WTC11 (cell line): Measurements from ENCODE around the gene KDR. TPM values are rescaled to one million over a fixed set of nuclear protein-coding genes. Genes with fewer than 3 reads are reported as not detected.

Experiments
- ATAC-seq: fragments of 200-7000 bp; cut with Tn5 transposase; 2 replicates; pipeline ENCODE4 v1.10.0; 2021; ENCODE audit warnings: mild to moderate bottlenecking, moderate library complexity
- CTCF ChIA-PET: fragments of 300-600 bp; sonication (Branson Sonifier 250); formaldehyde crosslinking; loops from one replicate; lab custom pipeline; 2021; ENCODE audit warnings: antibody characterized with exemption; lab: Charles Lee
- POLR2A ChIA-PET: fragments of 350-600 bp; sonication (Branson Sonifier 250); formaldehyde crosslinking; loops from one replicate; lab custom pipeline; 2021; ENCODE audit warnings: antibody characterized with exemption; lab: Charles Lee
- DNase-seq: peaks from one replicate; pipeline ENCODE4 v3.0.0; 2021; ENCODE audit warnings: low spot score
- H3K27ac Mint-ChIP-seq: 2 replicates; pipeline ENCODE4 v1.8.0; 2021; ENCODE audit warnings: mixed read lengths
- H3K27me3 Mint-ChIP-seq: 2 replicates; pipeline ENCODE4 v1.8.0; 2021; ENCODE audit warnings: low read depth, mild to moderate bottlenecking, moderate library complexity, mixed read lengths
- H3K36me3 Mint-ChIP-seq: 2 replicates; pipeline ENCODE4 v1.8.0; 2021; ENCODE audit warnings: mixed read lengths
- H3K4me1 Mint-ChIP-seq: 2 replicates; pipeline ENCODE4 v1.8.0; 2022; ENCODE audit warnings: mixed read lengths
- H3K4me3 Mint-ChIP-seq: 2 replicates; pipeline ENCODE4 v1.8.0; 2021; ENCODE audit warnings: mild to moderate bottlenecking, moderate library complexity, mixed read lengths
- H3K9me3 Mint-ChIP-seq: 2 replicates; pipeline ENCODE4 v1.8.0; 2021; ENCODE audit warnings: mixed read lengths
- AFF4 ChIP-seq: sonication (generic); formaldehyde crosslinking; IDR thresholded peaks from 2 replicates; pipeline ENCODE4 v1.8.1; 2023; ENCODE audit warnings: mild to moderate bottlenecking, missing genetic modification reagents, borderline replicate concordance
- AR ChIP-seq: fragments of 250-450 bp; sonication (Bioruptor Pico); IDR thresholded peaks from 2 replicates; pipeline ENCODE4 v1.9.0; 2021; ENCODE audit warnings: mild to moderate bottlenecking
- ATF3 ChIP-seq: sonication (generic); formaldehyde crosslinking; conservative IDR thresholded peaks from 2 replicates; pipeline ENCODE4 v1.8.1; 2022; ENCODE audit warnings: mild to moderate bottlenecking, missing genetic modification reagents
- CREM ChIP-seq: sonication (generic); formaldehyde crosslinking; IDR thresholded peaks from 2 replicates; pipeline ENCODE4 v1.8.1; 2022; ENCODE audit warnings: mild to moderate bottlenecking, missing genetic modification reagents, moderate library complexity
- E2F4 ChIP-seq: sonication (generic); formaldehyde crosslinking; IDR thresholded peaks from 2 replicates; pipeline ENCODE4 v1.8.1; 2022; ENCODE audit warnings: low read depth, mild to moderate bottlenecking, moderate library complexity, missing genetic modification reagents, borderline replicate concordance
- ELF4 ChIP-seq: sonication (generic); formaldehyde crosslinking; IDR thresholded peaks from 2 replicates; pipeline ENCODE4 v1.8.1; 2022; ENCODE audit warnings: low read depth, mild to moderate bottlenecking, moderate library complexity, missing genetic modification reagents
- FOXP4 ChIP-seq: sonication (generic); formaldehyde crosslinking; IDR thresholded peaks from 2 replicates; pipeline ENCODE4 v1.8.0; 2022; ENCODE audit warnings: mild to moderate bottlenecking, missing genetic modification reagents
- HMGA2 ChIP-seq: fragments of 250-450 bp; sonication (Bioruptor Pico); IDR thresholded peaks from 2 replicates; pipeline ENCODE4 v1.4.0; 2021; ENCODE audit warnings: mild to moderate bottlenecking, moderate library complexity
- IRF2 ChIP-seq: sonication (generic); formaldehyde crosslinking; IDR thresholded peaks from 2 replicates; pipeline ENCODE4 v1.8.0; 2022; ENCODE audit warnings: low read depth, missing genetic modification reagents, borderline replicate concordance
- JUN ChIP-seq: sonication (generic); formaldehyde crosslinking; IDR thresholded peaks from 2 replicates; pipeline ENCODE4 v1.8.0; 2023; ENCODE audit warnings: mild to moderate bottlenecking, missing genetic modification reagents
- KAT7 ChIP-seq: sonication (generic); formaldehyde crosslinking; IDR thresholded peaks from 2 replicates; pipeline ENCODE4 v1.8.1; 2023; ENCODE audit warnings: missing genetic modification reagents, mild to moderate bottlenecking, borderline replicate concordance
- MLX ChIP-seq: sonication (generic); formaldehyde crosslinking; IDR thresholded peaks from 2 replicates; pipeline ENCODE4 v1.8.1; 2023; ENCODE audit warnings: mild to moderate bottlenecking, missing genetic modification reagents, moderate library complexity
- NFATC4 ChIP-seq: fragments of 250-450 bp; sonication (Bioruptor Pico); IDR thresholded peaks from 2 replicates; pipeline ENCODE4 v1.9.0; 2021; ENCODE audit warnings: mild to moderate bottlenecking
- NFYB ChIP-seq: sonication (generic); formaldehyde crosslinking; conservative IDR thresholded peaks from 2 replicates; pipeline ENCODE4 v1.8.0; 2022; ENCODE audit warnings: low read depth, missing genetic modification reagents
- NR1H2 ChIP-seq: sonication (generic); formaldehyde crosslinking; IDR thresholded peaks from 2 replicates; pipeline ENCODE4 v1.9.0; 2021; ENCODE audit warnings: mild to moderate bottlenecking, moderate library complexity, missing genetic modification reagents
- STAT6 ChIP-seq: sonication (generic); formaldehyde crosslinking; conservative IDR thresholded peaks from 2 replicates; pipeline ENCODE4 v1.8.1; 2023; ENCODE audit warnings: mild to moderate bottlenecking, low read depth, missing genetic modification reagents, moderate library complexity
- USF2 ChIP-seq: sonication (generic); formaldehyde crosslinking; IDR thresholded peaks from 2 replicates; pipeline ENCODE4 v1.8.1; 2023; ENCODE audit warnings: mild to moderate bottlenecking, missing genetic modification reagents, moderate library complexity
- ZNF219 ChIP-seq: sonication (generic); formaldehyde crosslinking; IDR thresholded peaks from 2 replicates; pipeline ENCODE4 v1.8.0; 2023; ENCODE audit warnings: missing genetic modification reagents, mild to moderate bottlenecking, borderline replicate concordance
- ZNF416 ChIP-seq: fragments of 250-450 bp; sonication (Bioruptor Pico); IDR thresholded peaks from 2 replicates; pipeline ENCODE4 v1.9.0; 2021; ENCODE audit warnings: mild to moderate bottlenecking, inconsistent platforms
- total RNA-seq: library from RNA; stranded (reverse); gene quantifications from 3 replicates; pipeline ENCODE4 v1.2.3, GENCODE V29; 2021

Gene KDR
- total RNA-seq, 1 experiment from 2014 or later: 80.8 TPM

- TF ChIP-seq STAT6 (CRISPR knock-in tag) (no peak), NR1H2 (CRISPR knock-in tag) (no peak), AR (CRISPR knock-in tag) (no peak), CREM (CRISPR knock-in tag) (no peak), ZNF416 (CRISPR knock-in tag) (no peak), ATF3 (CRISPR knock-in tag) (no peak), ELF4 (CRISPR knock-in tag) (no peak)
- TF ChIP-seq, all 79 proteins: peak for 0
These were observed 50.0 kb downstream of the KDR start (continued) for GRCh38 chr4:55075376-55075775.

GRCh38 chr4:55074386-55074785 lies 51.0 kb downstream of the KDR start:
- DNase-seq: no peak

GRCh38 chr4:55071951-55072350 lies 53.4 kb downstream of the KDR start:
- Mint-ChIP-seq H3K36me3 (peaks cover 2% of the 10 kb centered on the region; the same call in 1 of the 2 replicates), H3K9me3 (no peaks in the 10 kb centered on the region), H3K27ac (no peak overlapping the region), H3K4me1 (peaks cover 31% of the 10 kb centered on the region), H3K4me3 (no peak overlapping the region), H3K27me3 (no peaks in the 10 kb centered on the region)
- POLR2A ChIA-PET: interaction anchor here (0.5 to 0.7 kb wide), 2 partner anchors 32 to 86 kb away, joined by 3 to 7 read pairs; no protein-coding TSS in a partner anchor
- DNase-seq (no peak), ATAC-seq (no peak)
- CTCF ChIA-PET: no interaction called here
- no peak for TF ChIP-seq USF2 (CRISPR knock-in tag)
- TF ChIP-seq KAT7 (CRISPR knock-in tag): no peak
- TF ChIP-seq AFF4: no peak
- no peak for TF ChIP-seq E2F4 (CRISPR knock-in tag)
- TF ChIP-seq HMGA2 (CRISPR knock-in tag): no peak
- TF ChIP-seq NFATC4: no peak
- no peak for TF ChIP-seq IRF2 (CRISPR knock-in tag)
- TF ChIP-seq ZNF219: no peak
- no peak for TF ChIP-seq MLX (CRISPR knock-in tag)
- no peak for TF ChIP-seq NFYB (CRISPR knock-in tag)
- no peak for TF ChIP-seq FOXP4 (CRISPR knock-in tag)

More at GRCh38 chr4:55074386-55074785, 51.0 kb downstream of the KDR start:
- Mint-ChIP-seq H3K27ac (no peak overlapping the region), H3K27me3 (no peaks in the 10 kb centered on the region), H3K4me1 (peaks cover 37% of the 10 kb centered on the region), H3K4me3 (no peak overlapping the region), H3K9me3 (no peaks in the 10 kb centered on the region), H3K36me3 (peaks cover 13% of the 10 kb centered on the region)
- no peak for TF ChIP-seq JUN (CRISPR knock-in tag)
- POLR2A ChIA-PET: no interaction called here
- CTCF ChIA-PET: interaction anchor here (1.1 kb wide), 1 partner anchor 65 kb away, joined by 3 read pairs; no protein-coding TSS in a partner anchor
- ATAC-seq: no peak
